Hepatocyte (in vitro differentiated cells): ENCODE measurements around the gene PEX11A. TPM values are rescaled to one million over a fixed set of nuclear protein-coding genes. Genes with fewer than 3 reads are reported as not detected.

Experiments used
- DNase-seq: peaks from one replicate; pipeline ENCODE4 v3.0.0-alpha.2; 2016; ENCODE audit warnings: low spot score
- H2AFZ ChIP-seq: fragments of 200-600 bp; sonication (generic); 2 replicates; pipeline ENCODE4 v1.6.0; 2016; ENCODE audit warnings: antibody characterized with exemption, mild to moderate bottlenecking
- H3K27ac ChIP-seq: fragments of 200-600 bp; sonication (generic); 2 replicates; pipeline ENCODE4 v1.5.1; 2016; ENCODE audit warnings: mild to moderate bottlenecking
- H3K27me3 ChIP-seq: fragments of 200-600 bp; sonication (generic); 2 replicates; pipeline ENCODE4 v1.6.1; 2016
- H3K36me3 ChIP-seq: fragments of 200-600 bp; sonication (generic); replicated peaks from 2 replicates; pipeline ENCODE4 v1.5.1; 2016; ENCODE audit warnings: low read depth; ENCODE audit not compliant: insufficient read depth
- H3K4me1 ChIP-seq: fragments of 200-600 bp; sonication (generic); 2 replicates; pipeline ENCODE4 v1.5.1; 2016; ENCODE audit warnings: mild to moderate bottlenecking, moderate library complexity; ENCODE audit not compliant: insufficient read depth
- H3K4me2 ChIP-seq: fragments of 200-600 bp; sonication (generic); 2 replicates; pipeline ENCODE4 v1.6.0; 2016
- H3K4me3 ChIP-seq: fragments of 200-600 bp; sonication (generic); 2 replicates; pipeline ENCODE4 v1.5.1; 2016; ENCODE audit warnings: mild to moderate bottlenecking
- H3K79me2 ChIP-seq: fragments of 200-600 bp; sonication (generic); 2 replicates; pipeline ENCODE4 v1.6.0; 2017; ENCODE audit warnings: mild to moderate bottlenecking
- H3K9me2 ChIP-seq: fragments of 200-600 bp; sonication (generic); replicated peaks from 2 replicates; pipeline ENCODE4 v1.6.0; 2017; ENCODE audit warnings: mild to moderate bottlenecking; ENCODE audit not compliant: insufficient read depth
- H3K9me3 ChIP-seq: fragments of 200-600 bp; sonication (generic); 2 replicates; pipeline ENCODE4 v1.5.1; 2016; ENCODE audit warnings: low read depth, mild to moderate bottlenecking
- H4K20me1 ChIP-seq: fragments of 200-600 bp; sonication (generic); 2 replicates; pipeline ENCODE4 v1.6.0; 2016; ENCODE audit warnings: mild to moderate bottlenecking; ENCODE audit not compliant: insufficient read depth, poor library complexity, severe bottlenecking
- EZH2 ChIP-seq: fragments of 200-600 bp; sonication (generic); IDR thresholded peaks from 2 replicates; pipeline ENCODE4 v1.6.1; 2016; ENCODE audit warnings: antibody characterized with exemption, mild to moderate bottlenecking, borderline replicate concordance
- EZH2phosphoT487 ChIP-seq: fragments of 200-600 bp; sonication (generic); IDR thresholded peaks from one replicate; pipeline ENCODE4 v1.6.1; 2018; ENCODE audit warnings: antibody characterized with exemption, mild to moderate bottlenecking, low read depth, moderate library complexity; ENCODE audit not compliant: unreplicated experiment, severe bottlenecking
- WGBS: methylation state at CpG from one replicate; pipeline ENCODE4 v1.1.6; 2016; ENCODE audit warnings: low lambda C conversion rate; ENCODE audit errors: missing lambda C conversion rate; 5-methylcytosine and 5-hydroxymethylcytosine counted together
- polyA plus RNA-seq: library from polyadenylated mRNA; unstranded; fragments of >200 nt; fragmentation: Nextera tagmentation; extraction: Ambion mirVana; gene quantifications from 2 replicates; pipeline ENCODE4 v1.2.1, GENCODE V29; 2016
- total RNA-seq: library from RNA; depleted of rRNA; stranded (reverse); fragments of >200 nt; gene quantifications from 2 replicates; pipeline ENCODE4 v1.2.3, GENCODE V29; 2014
- TF ChIP-seq, protein P1 (sequence below): fragments of 200-600 bp; sonication (generic); IDR thresholded peaks from 2 replicates; pipeline ENCODE4 v1.5.1; 2016; ENCODE audit warnings: antibody characterized with exemption, mild to moderate bottlenecking; ENCODE audit not compliant: poor library complexity

PEX11A gene
- total and polyA plus RNA-seq, 2 experiments from 2014 or later = 10.0 to 10.7 TPM

DNA sequence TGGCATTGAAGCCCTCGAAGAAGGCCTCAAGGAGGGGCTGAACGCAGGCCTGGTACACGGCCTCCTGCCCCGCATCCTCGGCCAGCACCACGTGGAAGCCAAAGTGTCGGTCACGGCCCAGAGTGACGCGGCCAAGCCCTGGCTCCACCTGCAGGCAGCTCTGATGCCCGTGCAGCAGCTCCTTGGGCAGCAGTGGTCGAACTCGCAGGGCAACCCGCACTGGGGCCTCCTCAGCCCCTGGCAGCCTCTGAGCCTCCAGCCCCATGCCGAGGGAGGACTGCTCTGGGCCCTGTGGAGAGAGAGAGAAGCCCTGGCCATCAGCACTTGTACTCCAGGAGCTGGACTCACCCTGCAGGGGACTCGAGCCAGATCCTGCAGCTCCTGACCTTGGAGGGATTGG, 37.9 kb downstream of the PEX11A start:
- Histone ChIP-seq H3K79me2 (peaks cover 3% of the 10 kb centered on the region), H3K27me3 (no peaks in the 10 kb centered on the region), H4K20me1 (no peaks in the 10 kb centered on the region), H2AFZ (no peak overlapping the region), H3K27ac (no peak overlapping the region), H3K36me3 (no peaks in the 10 kb centered on the region), H3K9me2 (no peaks in the 10 kb centered on the region), H3K9me3 (no peaks in the 10 kb centered on the region), H3K4me1 (no peaks in the 10 kb centered on the region), H3K4me3 (no peak overlapping the region), H3K4me2 (no peak overlapping the region)
- TF ChIP-seq, protein P1, sequence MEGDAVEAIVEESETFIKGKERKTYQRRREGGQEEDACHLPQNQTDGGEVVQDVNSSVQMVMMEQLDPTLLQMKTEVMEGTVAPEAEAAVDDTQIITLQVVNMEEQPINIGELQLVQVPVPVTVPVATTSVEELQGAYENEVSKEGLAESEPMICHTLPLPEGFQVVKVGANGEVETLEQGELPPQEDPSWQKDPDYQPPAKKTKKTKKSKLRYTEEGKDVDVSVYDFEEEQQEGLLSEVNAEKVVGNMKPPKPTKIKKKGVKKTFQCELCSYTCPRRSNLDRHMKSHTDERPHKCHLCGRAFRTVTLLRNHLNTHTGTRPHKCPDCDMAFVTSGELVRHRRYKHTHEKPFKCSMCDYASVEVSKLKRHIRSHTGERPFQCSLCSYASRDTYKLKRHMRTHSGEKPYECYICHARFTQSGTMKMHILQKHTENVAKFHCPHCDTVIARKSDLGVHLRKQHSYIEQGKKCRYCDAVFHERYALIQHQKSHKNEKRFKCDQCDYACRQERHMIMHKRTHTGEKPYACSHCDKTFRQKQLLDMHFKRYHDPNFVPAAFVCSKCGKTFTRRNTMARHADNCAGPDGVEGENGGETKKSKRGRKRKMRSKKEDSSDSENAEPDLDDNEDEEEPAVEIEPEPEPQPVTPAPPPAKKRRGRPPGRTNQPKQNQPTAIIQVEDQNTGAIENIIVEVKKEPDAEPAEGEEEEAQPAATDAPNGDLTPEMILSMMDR = no peak
- TF ChIP-seq EZH2phosphoT487 (no peak), EZH2 (no peak)
- no peak for DNase-seq
- WGBS = 91% methylated on average over 13 of the region's 16 CpGs

DNA sequence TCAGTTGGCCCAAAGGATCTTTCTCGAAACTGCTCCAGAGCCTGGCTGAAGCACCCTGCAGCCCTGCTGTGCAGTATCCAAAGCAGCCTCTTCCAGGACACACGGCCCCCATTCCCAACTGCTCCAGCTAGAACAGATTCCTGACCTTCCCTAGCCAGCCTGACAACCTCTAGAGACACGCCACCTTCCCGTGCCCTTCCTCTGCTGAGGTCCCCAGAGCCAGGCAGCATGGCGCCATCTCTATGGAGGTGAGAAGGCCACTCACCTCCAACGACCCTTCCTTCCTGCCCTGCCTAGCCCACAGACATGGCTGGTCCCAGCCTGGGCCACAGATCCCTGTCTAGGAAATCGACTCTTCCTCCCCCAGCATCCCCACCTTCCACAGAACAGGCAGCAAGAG, 38.4 kb downstream of the PEX11A start:
- no peaks in the 10 kb centered on the region for H3K9me2 ChIP-seq

DNA sequence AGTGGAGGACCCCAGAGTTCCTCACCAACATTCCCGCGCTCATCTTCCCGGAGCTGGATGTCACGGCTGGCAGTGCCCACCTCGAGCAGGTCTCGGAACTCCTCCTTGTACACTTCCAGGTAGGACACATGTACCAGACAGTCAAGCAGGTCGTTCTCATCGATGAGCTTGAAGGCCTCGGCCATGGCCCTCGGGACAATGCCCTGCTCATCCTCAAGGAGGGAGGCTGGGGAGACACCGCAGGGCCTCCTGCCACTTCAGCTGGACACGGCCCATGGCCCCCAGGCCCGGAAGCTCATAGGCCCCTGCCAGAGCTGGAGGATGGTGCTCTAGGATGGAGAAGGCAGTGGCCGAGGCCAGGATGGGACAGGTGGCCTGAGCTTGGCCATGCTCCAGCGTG, 40.8 kb downstream of the PEX11A start:
- WGBS = 94% methylated on average over 15 of the region's 15 CpGs
- no peaks in the 10 kb centered on the region for H3K4me1 ChIP-seq
- H3K27ac ChIP-seq = no peak overlapping the region
- H3K79me2 ChIP-seq = peaks cover 3% of the 10 kb centered on the region
- no peaks in the 10 kb centered on the region for H3K36me3 ChIP-seq
- no peaks in the 10 kb centered on the region for H3K27me3 ChIP-seq
- no peaks in the 10 kb centered on the region for H4K20me1 ChIP-seq
- H2AFZ ChIP-seq = no peak overlapping the region
- H3K4me2 ChIP-seq = no peak overlapping the region
- DNase-seq = no peak
- no peaks in the 10 kb centered on the region for H3K9me2 ChIP-seq
- H3K9me3 ChIP-seq = no peaks in the 10 kb centered on the region
- H3K4me3 ChIP-seq = no peak overlapping the region
- TF ChIP-seq EZH2 (no peak), EZH2phosphoT487 (no peak)
- TF ChIP-seq, protein P1 = no peak

More for the DNA sequence above, 38.4 kb downstream of the PEX11A start:
- Histone ChIP-seq H3K4me1 (no peaks in the 10 kb centered on the region), H3K79me2 (peaks cover 3% of the 10 kb centered on the region), H4K20me1 (no peaks in the 10 kb centered on the region), H3K9me3 (no peaks in the 10 kb centered on the region), H3K27ac (no peak overlapping the region), H3K4me2 (no peak overlapping the region), H3K4me3 (no peak overlapping the region), H2AFZ (no peak overlapping the region), H3K27me3 (no peaks in the 10 kb centered on the region), H3K36me3 (no peaks in the 10 kb centered on the region)
- WGBS = 69% methylated on average over 7 of the region's 7 CpGs
- TF ChIP-seq, protein P1 = no peak
- no peak for TF ChIP-seq EZH2
- no peak for TF ChIP-seq EZH2phosphoT487
- no peak for DNase-seq

DNA sequence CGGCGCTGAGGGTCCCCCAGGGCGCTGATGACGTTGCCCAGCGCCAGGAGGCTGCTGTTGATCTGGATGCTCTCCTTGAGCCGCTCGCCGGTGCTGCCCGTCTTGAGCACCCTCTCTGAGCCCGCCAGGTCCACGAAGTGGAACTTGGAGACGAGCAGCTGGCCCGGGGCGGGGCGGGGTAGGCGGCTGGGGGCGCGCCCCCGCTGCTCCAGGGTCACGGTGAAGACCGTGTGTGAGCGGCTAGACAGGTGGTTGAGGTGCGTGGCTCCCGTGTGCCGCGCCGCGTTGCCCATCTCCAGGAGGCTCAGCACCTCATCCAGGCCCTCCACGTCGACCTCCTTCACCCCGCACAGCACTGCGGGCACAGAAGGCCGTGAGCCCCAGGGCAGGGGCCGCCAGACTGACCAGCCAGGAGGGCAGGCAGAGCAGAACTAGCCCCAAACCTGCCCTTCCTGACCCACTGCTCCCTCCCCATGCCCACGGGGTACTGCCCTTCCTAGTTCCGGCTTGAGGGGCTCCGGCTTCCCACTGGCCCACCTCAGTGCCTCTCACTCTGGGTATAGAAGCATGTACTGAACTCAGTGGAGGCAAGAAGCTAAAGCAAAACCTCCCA, 41.4 kb downstream of the PEX11A start:
- H3K9me3 ChIP-seq = no peaks in the 10 kb centered on the region
- no peak overlapping the region for H2AFZ ChIP-seq
- peaks cover 3% of the 10 kb centered on the region for H3K79me2 ChIP-seq
- H3K27me3 ChIP-seq = no peaks in the 10 kb centered on the region
- DNase-seq = no peak
- no peak overlapping the region for H3K27ac ChIP-seq
- no peaks in the 10 kb centered on the region for H4K20me1 ChIP-seq
- no peak overlapping the region for H3K4me3 ChIP-seq
- no peaks in the 10 kb centered on the region for H3K36me3 ChIP-seq
- no peaks in the 10 kb centered on the region for H3K9me2 ChIP-seq
- no peaks in the 10 kb centered on the region for H3K4me1 ChIP-seq
- no peak overlapping the region for H3K4me2 ChIP-seq
- 97% methylated on average over 29 of the region's 37 CpGs for WGBS
- TF ChIP-seq EZH2 = no peak
- no peak for TF ChIP-seq EZH2phosphoT487
- TF ChIP-seq, protein P1 = no peak
